NCI-H2227 treated with DMSO at 0.1 percent for 48 hours (cell line): Measurements from ENCODE around the gene ABI3BP.
"Not testable (repeated sequence)": the region's sequence is repeated elsewhere in the genome, so short reads cannot be mapped to it uniquely, and the experiment has no call there.

ENCODE experiments used
- DNase-seq: peaks from one replicate; lab custom pipeline; 2025; lab: John Stamatoyannopoulos, UW

ABI3BP gene

GRCh38 chr3:100946096-100946495 is 47.1 kb downstream of the ABI3BP start:
- not testable (repeated sequence) for DNase-seq

GRCh38 chr3:100941451-100941850 is 51.8 kb downstream of the ABI3BP start:
- no peak for DNase-seq

- DNase-seq: no peak
Observed at GRCh38 chr3:100941041-100941440, 52.2 kb downstream of the ABI3BP start.

- no peak for DNase-seq
Observed at GRCh38 chr3:100936931-100937330, 56.3 kb downstream of the ABI3BP start.

GRCh38 chr3:100932491-100932890 is 60.7 kb downstream of the ABI3BP start:
- no peak for DNase-seq

GRCh38 chr3:100928638-100929428 is 64.4 kb downstream of the ABI3BP start:
- no peak for DNase-seq

GRCh38 chr3:100927775-100928174 is 65.4 kb downstream of the ABI3BP start:
- DNase-seq: no peak

- no peak for DNase-seq
Observed at GRCh38 chr3:100915706-100916495, 77.3 kb downstream of the ABI3BP start.

- DNase-seq: no peak
Observed at GRCh38 chr3:100913870-100914648, 79.2 kb downstream of the ABI3BP start.

- no peak for DNase-seq
Observed at GRCh38 chr3:100912976-100913545, 80.2 kb downstream of the ABI3BP start.

GRCh38 chr3:100912571-100912970 is 80.7 kb downstream of the ABI3BP start:
- no peak for DNase-seq

GRCh38 chr3:100911956-100912355 is 81.3 kb downstream of the ABI3BP start:
- DNase-seq: no peak

GRCh38 chr3:100910986-100911385 is 82.2 kb downstream of the ABI3BP start:
- DNase-seq: no peak

GRCh38 chr3:100902572-100902971 is 90.6 kb downstream of the ABI3BP start:
- DNase-seq: no peak

- DNase-seq: no peak
Observed at GRCh38 chr3:100900671-100901335, 92.4 kb downstream of the ABI3BP start.

- no peak for DNase-seq
Observed at GRCh38 chr3:100899440-100900091, 93.7 kb downstream of the ABI3BP start.

GRCh38 chr3:100898681-100899080 is 94.5 kb downstream of the ABI3BP start:
- DNase-seq: no peak

- no peak for DNase-seq
Observed at GRCh38 chr3:100896994-100897393, 96.2 kb downstream of the ABI3BP start.

GRCh38 chr3:100893590-100893989 is 99.6 kb downstream of the ABI3BP start:
- no peak for DNase-seq

GRCh38 chr3:100893108-100893507 is 100.1 kb downstream of the ABI3BP start:
- DNase-seq: no peak

- DNase-seq: no peak
Observed at GRCh38 chr3:100891827-100892226, 101.4 kb downstream of the ABI3BP start.
